HepG2 (cell line): ENCODE results near the gene PTPN14. TPM values are rescaled to one million over a fixed set of nuclear protein-coding genes. Genes with fewer than 3 reads are reported as not detected.

Source experiments
- ATAC-seq: fragments of 200-7000 bp; cut with Tn5 transposase; 3 replicates; pipeline ENCODE4 v1.9.1; 2020; ENCODE audit warnings: mild to moderate bottlenecking, moderate library complexity
- BruUV-seq: library from RNA; stranded (reverse); fragments of 400-500 nt; replicated peaks from 2 replicates; lab custom pipeline; 2021; lab: Mats Ljungman, UMichigan
- CTCF ChIA-PET: fragments of 300-600 bp; formaldehyde crosslinking; extraction: SDS; loops from one replicate; lab custom pipeline; 2021; ENCODE audit warnings: low total read pairs, inconsistent platforms, low intra/inter-chr PET ratio; lab: Yijun Ruan, JAX
- POLR2A ChIA-PET: fragments of 350-600 bp; sonication (Branson Sonifier 250); formaldehyde crosslinking; loops from one replicate; lab custom pipeline; 2020; ENCODE audit warnings: antibody characterized with exemption, inconsistent platforms; lab: Yijun Ruan, JAX
- DNase-seq: peaks from one replicate; pipeline ENCODE4 v3.0.0-alpha.2; 2015; ENCODE audit warnings: low spot score
- FAIRE-seq: peaks from 3 replicates; lab custom pipeline; 2011; peaks lifted over from hg19 to GRCh38; lab: Jason Lieb, UNC
- H2AFZ ChIP-seq: one replicate; pipeline ENCODE4 v1.6.1; 2011; ENCODE audit warnings: low read length, inconsistent platforms
- H3K27ac ChIP-seq: fragments of 300-600 bp; 3 replicates; pipeline ENCODE4 v1.8.0; 2011; ENCODE audit warnings: mixed run types, mild to moderate bottlenecking, mixed read lengths, low read length, inconsistent platforms; ENCODE audit not compliant: insufficient read depth; ENCODE audit errors: extremely low read length
- H3K27me3 ChIP-seq, 2 experiments: fragments of 200-600 bp in 1 of 2; 2 replicates in 1 of 2; 3 replicates in 1 of 2; pipeline versions ENCODE4 v1.6.0 to v1.8.0; 2011; ENCODE audit warnings: low read length in 2 of 2, mild to moderate bottlenecking in 2 of 2, moderate library complexity in 2 of 2, inconsistent platforms in 1 of 2; ENCODE audit not compliant: insufficient read depth in 2 of 2, control insufficient read depth in 1 of 2
- H3K36me3 ChIP-seq, 2 experiments: fragments of 200-600 bp in 1 of 2; replicated peaks in 1 of 2; 2 replicates in 1 of 2; 3 replicates in 1 of 2; pipeline versions ENCODE4 v1.5.1 to v1.8.0; 2011; ENCODE audit warnings: low read length in 2 of 2, inconsistent platforms in 1 of 2; ENCODE audit not compliant: insufficient read depth in 2 of 2, control insufficient read depth in 1 of 2
- H3K4me1 ChIP-seq: 2 replicates; pipeline ENCODE4 v1.5.1; 2012; ENCODE audit warnings: low read length, inconsistent platforms; ENCODE audit not compliant: insufficient read depth
- H3K4me2 ChIP-seq: 2 replicates; pipeline ENCODE4 v1.6.0; 2011; ENCODE audit warnings: low read depth, low read length, inconsistent platforms
- H3K4me3 ChIP-seq, 3 experiments: fragments of 200-600 bp in 1 of 3; sonication (generic), shearing (Covaris generic) in 1 of 3; replicated peaks in 1 of 3; 2 replicates each; pipeline ENCODE4 v1.5.1; 2011 to 2016; ENCODE audit warnings: low read length in 3 of 3, inconsistent platforms in 2 of 3, low read depth in 2 of 3, mild to moderate bottlenecking in 2 of 3, control low read depth in 1 of 3, mixed read lengths in 1 of 3; ENCODE audit not compliant: insufficient read depth in 1 of 3
- H3K79me2 ChIP-seq: one replicate; pipeline ENCODE4 v1.6.1; 2011; ENCODE audit warnings: low read length, inconsistent platforms; ENCODE audit not compliant: insufficient read depth
- H3K9ac ChIP-seq: 2 replicates; pipeline ENCODE4 v1.6.0; 2011; ENCODE audit warnings: mild to moderate bottlenecking, low read depth, low read length, inconsistent platforms; ENCODE audit not compliant: insufficient read depth
- H3K9me3 ChIP-seq: 2 replicates; pipeline ENCODE4 v1.5.1; 2012; ENCODE audit warnings: mild to moderate bottlenecking, low read length
- H4K20me1 ChIP-seq: 2 replicates; pipeline ENCODE4 v1.6.0; 2011; ENCODE audit warnings: inconsistent platforms, mild to moderate bottlenecking, low read length, moderate library complexity; ENCODE audit not compliant: insufficient read depth
- AHDC1 ChIP-seq: sonication (generic); formaldehyde crosslinking; IDR thresholded peaks from 2 replicates; pipeline ENCODE4 v1.5.1; 2020; ENCODE audit warnings: mild to moderate bottlenecking, missing genetic modification reagents, borderline replicate concordance
- FIP1L1 ChIP-seq: fragments of 200-400 bp; formaldehyde crosslinking; IDR thresholded peaks from 2 replicates; pipeline ENCODE4 v1.6.1; 2018; ENCODE audit warnings: low read depth, mild to moderate bottlenecking, low read length, moderate library complexity, borderline replicate concordance; ENCODE audit not compliant: insufficient read depth
- HNRNPLL ChIP-seq: fragments of 200-400 bp; formaldehyde crosslinking; IDR thresholded peaks from 2 replicates; pipeline ENCODE4 v1.6.1; 2017; ENCODE audit warnings: mild to moderate bottlenecking, low read depth, low read length; ENCODE audit not compliant: poor library complexity, severe bottlenecking
- KAT7 ChIP-seq: IDR thresholded peaks from 2 replicates; pipeline ENCODE4 v1.6.1; 2018; ENCODE audit warnings: borderline replicate concordance, missing compliant biosample characterization
- ZBED4 ChIP-seq: sonication (generic); formaldehyde crosslinking; IDR thresholded peaks from 2 replicates; pipeline ENCODE4 v1.4.0; 2020; ENCODE audit warnings: missing genetic modification reagents, borderline replicate concordance
- ZC3H13 ChIP-seq: sonication (generic); formaldehyde crosslinking; IDR thresholded peaks from 2 replicates; pipeline ENCODE4 v1.8.1; 2023; ENCODE audit warnings: mild to moderate bottlenecking, missing genetic modification reagents, moderate library complexity
- ZNF33B ChIP-seq: sonication (generic); formaldehyde crosslinking; IDR thresholded peaks from 2 replicates; pipeline ENCODE4 v1.5.1; 2020; ENCODE audit warnings: mild to moderate bottlenecking, missing genetic modification reagents
- ZSCAN5A ChIP-seq: sonication (generic); formaldehyde crosslinking; IDR thresholded peaks from 2 replicates; pipeline ENCODE4 v1.8.0; 2022; ENCODE audit warnings: mild to moderate bottlenecking, missing genetic modification reagents, borderline replicate concordance
- WGBS: methylation state at CpG from one replicate; pipeline ENCODE4 v1.1.6; 2017; ENCODE audit warnings: low lambda C conversion rate; 5-methylcytosine and 5-hydroxymethylcytosine counted together
- in situ Hi-C: cut with HindIII; loops from 2 replicates; pipeline ENCODE4 v1.10.0; 2017; ENCODE audit warnings: low pct_unique_long_range_greater_than_20kb; ENCODE audit not compliant: extremely low pct_ligation_motif_present
- intact Hi-C: fragments of 100-400 bp; cut with micrococcal nuclease; formaldehyde crosslinking; loops from one replicate; pipeline ENCODE4 v1.10.0; 2022; ENCODE audit not compliant: unreplicated experiment
- polyA plus RNA-seq, 8 experiments: library from polyadenylated mRNA; depleted of rRNA in 3 of 8; stranded (reverse) in 7 of 8; unstranded in 1 of 8; fragments of >200 nt; fragmentation: Illumina TruSeq in 4 of 8; extraction: Trizol in 4 of 8; gene quantifications; 2 replicates each; pipeline versions ENCODE4 v1.2.1 to v1.2.3, GENCODE V29; 2011 to 2016; ENCODE audit warnings: low read depth in 4 of 8, missing spikeins in 1 of 8, mixed read lengths in 1 of 8; ENCODE audit not compliant: insufficient read depth in 1 of 8
- total RNA-seq, 5 experiments: library from RNA; depleted of rRNA; stranded (reverse); fragments of >200 nt; fragmentation: Illumina TruSeq; extraction: Trizol; gene quantifications; 2 replicates each; pipeline ENCODE4 v1.2.3, GENCODE V29; 2016; ENCODE audit warnings: low read depth in 1 of 5

The PTPN14 gene
- total and polyA plus RNA-seq, 2 of the 13 experiments (the other 11 are each of a cell fraction or from before 2014, with no cell fraction given): 3.9 to 4.7 TPM

GRCh38 chr1:214386333-214386732 is 165.1 kb downstream of the PTPN14 start:
- H3K9ac ChIP-seq: no peak overlapping the region
- no peak for ATAC-seq
- 94% methylated on average over 7 of the region's 7 CpGs for WGBS
- no peak overlapping the region for H2AFZ ChIP-seq
- H3K9me3 ChIP-seq: no peaks in the 10 kb centered on the region
- intact Hi-C loops (no loop called here), in situ Hi-C loops (no loop called here)
- H3K4me1 ChIP-seq: no peaks in the 10 kb centered on the region
- no peak overlapping the region for H3K4me3 ChIP-seq
- FAIRE-seq: no peak
- no peak overlapping the region for H3K27ac ChIP-seq
- peaks cover 6 to 18% of the 10 kb centered on the region in 2 experiments; a peak in 4 of 5 replicates for H3K36me3 ChIP-seq
- no peaks in the 10 kb centered on the region for H3K27me3 ChIP-seq
- ChIA-PET POLR2A (no interaction called here), CTCF (no interaction called here)
- no peak for DNase-seq
- no peaks in the 10 kb centered on the region for H4K20me1 ChIP-seq
- BruUV-seq: no TSS peak
- H3K79me2 ChIP-seq: no peaks in the 10 kb centered on the region
- no peak overlapping the region for H3K4me2 ChIP-seq
- TF ChIP-seq HNRNPLL (no peak), ZNF33B (CRISPR knock-in tag) (no peak), ZSCAN5A (CRISPR knock-in tag) (no peak), FIP1L1 (no peak), AHDC1 (CRISPR knock-in tag) (no peak), ZBED4 (CRISPR knock-in tag) (no peak), KAT7 (CRISPR knock-in tag) (no peak), ZC3H13 (CRISPR knock-in tag) (no peak)
